ENCODE results near the gene CTNND2. TPM values are rescaled to one million over a fixed set of nuclear protein-coding genes. Genes with fewer than 3 reads are reported as not detected.
"Not testable (repeated sequence)": the region's sequence is repeated elsewhere in the genome, so short reads cannot be mapped to it uniquely, and the experiment has no call there.

Gene CTNND2
- polyA plus RNA-seq, 1 donor, result 2.8 TPM

- no peak for DNase-seq
- Histone ChIP-seq H3K36me3 (ENCODE audit: control insufficient read depth, insufficient read depth, low read length) (no peaks in the 10 kb centered on the region), H3K4me1 (ENCODE audit: control insufficient read depth, insufficient read depth, low read length) (no peaks in the 10 kb centered on the region), H3K9me3 (ENCODE audit: control insufficient read depth, low read depth, low read length) (no peaks in the 10 kb centered on the region), H3K27ac (ENCODE audit: low read length) (no peak overlapping the region), H3K27me3 (ENCODE audit: control insufficient read depth, insufficient read depth, low read length) (no peaks in the 10 kb centered on the region), H3K4me3 (ENCODE audit: low read length) (no peak overlapping the region)
- no CpG with 5 or more reads among the region's 1 CpG for WGBS (ENCODE audit: insufficient coverage, low lambda C conversion rate)
Measured at GRCh38 chr5:11650936-11651335, 253.3 kb downstream of the CTNND2 start.

GRCh38 chr5:11646141-11646540 lies 258.1 kb downstream of the CTNND2 start:
- Histone ChIP-seq H3K36me3 (ENCODE audit: control insufficient read depth, insufficient read depth, low read length) (no peaks in the 10 kb centered on the region), H3K4me3 (ENCODE audit: low read length) (no peak overlapping the region), H3K4me1 (ENCODE audit: control insufficient read depth, insufficient read depth, low read length) (no peaks in the 10 kb centered on the region), H3K27ac (ENCODE audit: low read length) (no peak overlapping the region), H3K9me3 (ENCODE audit: control insufficient read depth, low read depth, low read length) (no peaks in the 10 kb centered on the region), H3K27me3 (ENCODE audit: control insufficient read depth, insufficient read depth, low read length) (no peaks in the 10 kb centered on the region)
- WGBS (ENCODE audit: insufficient coverage, low lambda C conversion rate), result 88% methylated on average over 2 of the region's 3 CpGs
- no peak for DNase-seq

- H3K9me3 ChIP-seq (ENCODE audit: control insufficient read depth, low read depth, low read length), result no peaks in the 10 kb centered on the region
- no peaks in the 10 kb centered on the region for H3K4me1 ChIP-seq (ENCODE audit: control insufficient read depth, insufficient read depth, low read length)
- no peak overlapping the region for H3K4me3 ChIP-seq (ENCODE audit: low read length)
- H3K27ac ChIP-seq (ENCODE audit: low read length), result no peak overlapping the region
- H3K36me3 ChIP-seq (ENCODE audit: control insufficient read depth, insufficient read depth, low read length), result no peaks in the 10 kb centered on the region
- no peak for DNase-seq
- H3K27me3 ChIP-seq (ENCODE audit: control insufficient read depth, insufficient read depth, low read length), result no peaks in the 10 kb centered on the region
- WGBS (ENCODE audit: insufficient coverage, low lambda C conversion rate), result 60% methylated on average over 1 of the region's 3 CpGs
Measured at GRCh38 chr5:11642438-11642837, 261.8 kb downstream of the CTNND2 start.

- WGBS (ENCODE audit: insufficient coverage, low lambda C conversion rate), result no CpG with 5 or more reads among the region's 4 CpGs
Measured at GRCh38 chr5:11640158-11640873, 263.9 kb downstream of the CTNND2 start.

GRCh38 chr5:11622785-11623184 lies 281.5 kb downstream of the CTNND2 start:
- no peak overlapping the region for H3K27ac ChIP-seq (ENCODE audit: low read length)
- no peak for DNase-seq
- no peak overlapping the region for H3K4me3 ChIP-seq (ENCODE audit: low read length)
- H3K36me3 ChIP-seq (ENCODE audit: control insufficient read depth, insufficient read depth, low read length), result no peaks in the 10 kb centered on the region
- WGBS (ENCODE audit: insufficient coverage, low lambda C conversion rate), result 90% methylated on average over 2 of the region's 4 CpGs
- no peaks in the 10 kb centered on the region for H3K27me3 ChIP-seq (ENCODE audit: control insufficient read depth, insufficient read depth, low read length)
- H3K9me3 ChIP-seq (ENCODE audit: control insufficient read depth, low read depth, low read length), result no peaks in the 10 kb centered on the region
- no peaks in the 10 kb centered on the region for H3K4me1 ChIP-seq (ENCODE audit: control insufficient read depth, insufficient read depth, low read length)

More at GRCh38 chr5:11640158-11640873, 263.9 kb downstream of the CTNND2 start:
- peak in 1 of 2 donors; percentile 2 for DNase-seq
- H3K27me3 ChIP-seq (ENCODE audit: control insufficient read depth, insufficient read depth, low read length), result no peaks in the 10 kb centered on the region
- no peak overlapping the region for H3K4me3 ChIP-seq (ENCODE audit: low read length)
- no peaks in the 10 kb centered on the region for H3K36me3 ChIP-seq (ENCODE audit: control insufficient read depth, insufficient read depth, low read length)
- H3K27ac ChIP-seq (ENCODE audit: low read length), result no peak overlapping the region
- H3K4me1 ChIP-seq (ENCODE audit: control insufficient read depth, insufficient read depth, low read length), result no peaks in the 10 kb centered on the region
- H3K9me3 ChIP-seq (ENCODE audit: control insufficient read depth, low read depth, low read length), result no peaks in the 10 kb centered on the region

- WGBS (ENCODE audit: insufficient coverage, low lambda C conversion rate), result no CpG with 5 or more reads among the region's 3 CpGs
- DNase-seq, result no peak
Measured at GRCh38 chr5:11620172-11620571, 284.1 kb downstream of the CTNND2 start.

GRCh38 chr5:11619339-11620024 lies 284.8 kb downstream of the CTNND2 start:
- H3K9me3 ChIP-seq (ENCODE audit: control insufficient read depth, low read depth, low read length), result no peaks in the 10 kb centered on the region
- DNase-seq, result no peak
- no peaks in the 10 kb centered on the region for H3K27me3 ChIP-seq (ENCODE audit: control insufficient read depth, insufficient read depth, low read length)
- H3K4me1 ChIP-seq (ENCODE audit: control insufficient read depth, insufficient read depth, low read length), result no peaks in the 10 kb centered on the region
- H3K4me3 ChIP-seq (ENCODE audit: low read length), result no peak overlapping the region
- H3K27ac ChIP-seq (ENCODE audit: low read length), result no peak overlapping the region
- no CpG with 5 or more reads among the region's 1 CpG for WGBS (ENCODE audit: insufficient coverage, low lambda C conversion rate)
- no peaks in the 10 kb centered on the region for H3K36me3 ChIP-seq (ENCODE audit: control insufficient read depth, insufficient read depth, low read length)

More at GRCh38 chr5:11620172-11620571, 284.1 kb downstream of the CTNND2 start:
- Histone ChIP-seq H3K36me3 (ENCODE audit: control insufficient read depth, insufficient read depth, low read length) (no peaks in the 10 kb centered on the region), H3K9me3 (ENCODE audit: control insufficient read depth, low read depth, low read length) (no peaks in the 10 kb centered on the region), H3K4me3 (ENCODE audit: low read length) (no peak overlapping the region), H3K4me1 (ENCODE audit: control insufficient read depth, insufficient read depth, low read length) (no peaks in the 10 kb centered on the region), H3K27ac (ENCODE audit: low read length) (no peak overlapping the region), H3K27me3 (ENCODE audit: control insufficient read depth, insufficient read depth, low read length) (no peaks in the 10 kb centered on the region)

GRCh38 chr5:11617080-11617479 lies 287.2 kb downstream of the CTNND2 start:
- Histone ChIP-seq H3K9me3 (ENCODE audit: control insufficient read depth, low read depth, low read length) (no peaks in the 10 kb centered on the region), H3K27me3 (ENCODE audit: control insufficient read depth, insufficient read depth, low read length) (no peaks in the 10 kb centered on the region), H3K4me1 (ENCODE audit: control insufficient read depth, insufficient read depth, low read length) (no peaks in the 10 kb centered on the region), H3K4me3 (ENCODE audit: low read length) (no peak overlapping the region), H3K36me3 (ENCODE audit: control insufficient read depth, insufficient read depth, low read length) (no peaks in the 10 kb centered on the region), H3K27ac (ENCODE audit: low read length) (no peak overlapping the region)
- WGBS (ENCODE audit: insufficient coverage, low lambda C conversion rate), result 100% methylated on average over 1 of the region's 2 CpGs
- no peak for DNase-seq

- not testable (repeated sequence) for H3K27ac ChIP-seq (ENCODE audit: low read length); H3K4me1 ChIP-seq (ENCODE audit: control insufficient read depth, insufficient read depth, low read length); H3K36me3 ChIP-seq (ENCODE audit: control insufficient read depth, insufficient read depth, low read length); H3K27me3 ChIP-seq (ENCODE audit: control insufficient read depth, insufficient read depth, low read length); H3K9me3 ChIP-seq (ENCODE audit: control insufficient read depth, low read depth, low read length); DNase-seq; H3K4me3 ChIP-seq (ENCODE audit: low read length)
- WGBS (ENCODE audit: insufficient coverage, low lambda C conversion rate), result 80% methylated on average over 1 of the region's 7 CpGs
Measured at GRCh38 chr5:11616624-11617023, 287.6 kb downstream of the CTNND2 start.

- Histone ChIP-seq H3K9me3 (ENCODE audit: control insufficient read depth, low read depth, low read length) (no peaks in the 10 kb centered on the region), H3K27me3 (ENCODE audit: control insufficient read depth, insufficient read depth, low read length) (no peaks in the 10 kb centered on the region), H3K4me1 (ENCODE audit: control insufficient read depth, insufficient read depth, low read length) (no peaks in the 10 kb centered on the region), H3K4me3 (ENCODE audit: low read length) (no peak overlapping the region), H3K36me3 (ENCODE audit: control insufficient read depth, insufficient read depth, low read length) (no peaks in the 10 kb centered on the region), H3K27ac (ENCODE audit: low read length) (no peak overlapping the region)
- no CpG with 5 or more reads among the region's 3 CpGs for WGBS (ENCODE audit: insufficient coverage, low lambda C conversion rate)
- no peak for DNase-seq
Measured at GRCh38 chr5:11611011-11611410, 293.2 kb downstream of the CTNND2 start.

All from large intestine (tissue), 3 donors.